Measurements from ENCODE around the gene ATRNL1. TPM values are rescaled to one million over a fixed set of nuclear protein-coding genes. Genes with fewer than 3 reads are reported as not detected.

Gene ATRNL1
- total and polyA plus RNA-seq, 4 donors = 0.40 to 26.9 (median 5.3) TPM

DNA sequence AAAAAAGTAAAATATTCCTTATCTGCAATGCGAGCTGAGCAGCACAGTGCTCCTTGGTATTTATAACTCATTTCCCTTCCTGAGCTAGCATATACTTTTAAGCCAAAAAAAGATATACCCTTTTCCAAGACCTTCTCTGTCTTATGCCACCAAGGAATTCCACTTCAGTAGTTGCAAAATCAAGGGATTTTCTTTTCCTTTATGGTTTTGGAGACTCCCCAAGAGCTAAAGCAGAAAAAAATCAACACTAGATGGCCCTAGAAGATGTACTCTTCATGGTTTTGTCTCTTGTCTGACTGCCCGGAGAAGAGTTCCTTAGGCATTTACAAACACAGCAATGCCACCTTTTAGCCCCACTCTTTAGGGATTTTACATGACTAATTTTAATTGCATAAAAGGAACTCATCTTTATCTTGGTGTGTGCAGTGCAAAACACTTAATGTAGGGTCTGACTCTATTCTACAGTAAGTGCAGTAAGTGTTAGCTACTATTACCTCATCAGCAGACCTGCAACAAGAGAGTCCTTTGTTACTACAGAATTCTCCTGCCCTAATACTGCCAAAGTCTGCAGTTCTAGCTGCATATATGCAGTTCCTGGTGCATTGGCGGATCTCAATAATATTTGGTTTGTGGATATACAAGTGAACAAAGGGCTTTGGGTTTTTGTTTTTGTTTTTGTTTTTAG is 736.5 kb downstream of the ATRNL1 start:
- Histone ChIP-seq H3K4me1 (ENCODE audit: control insufficient read depth in 4 of 4, insufficient read depth in 4 of 4, low read length in 3 of 4) (no peaks in the 10 kb centered on the region), H3K27me3 (ENCODE audit: control insufficient read depth in 4 of 4, insufficient read depth in 4 of 4, low read length in 3 of 4) (no peaks in the 10 kb centered on the region), H3K9ac (ENCODE audit: low read depth in 1 of 2, low read length in 2 of 2) (no peak overlapping the region), H3K4me3 (ENCODE audit: low read depth in 1 of 3, low read length in 3 of 3) (no peak overlapping the region), H3K27ac (ENCODE audit: low read depth in 1 of 2, low read length in 2 of 2) (no peak overlapping the region), H3K36me3 (ENCODE audit: control insufficient read depth in 4 of 4, insufficient read depth in 3 of 4, low read depth in 1 of 4, low read length in 3 of 4) (no peaks in the 10 kb centered on the region), H3K9me3 (ENCODE audit: control insufficient read depth in 4 of 4, low read length in 3 of 4) (peaks cover 0 to 2% (median 0%) of the 10 kb centered on the region in 4 donors)
- 65% methylated on average over 3 of the region's 3 CpGs for WGBS
- TF ChIP-seq RXRA (IDR thresholded peaks at IDR 0.05) (no peak), RAD21 (IDR thresholded peaks at IDR 0.05) (peak; percentile 70 to 77), NR2F2 (IDR thresholded peaks at IDR 0.05) (no peak), YY1 (IDR thresholded peaks at IDR 0.05) (no peak), TAF1 (conservative IDR thresholded peaks at IDR 0.05) (no peak), HNF4A (conservative IDR thresholded peaks at IDR 0.05) (no peak)
- TF ChIP-seq, protein P1, sequence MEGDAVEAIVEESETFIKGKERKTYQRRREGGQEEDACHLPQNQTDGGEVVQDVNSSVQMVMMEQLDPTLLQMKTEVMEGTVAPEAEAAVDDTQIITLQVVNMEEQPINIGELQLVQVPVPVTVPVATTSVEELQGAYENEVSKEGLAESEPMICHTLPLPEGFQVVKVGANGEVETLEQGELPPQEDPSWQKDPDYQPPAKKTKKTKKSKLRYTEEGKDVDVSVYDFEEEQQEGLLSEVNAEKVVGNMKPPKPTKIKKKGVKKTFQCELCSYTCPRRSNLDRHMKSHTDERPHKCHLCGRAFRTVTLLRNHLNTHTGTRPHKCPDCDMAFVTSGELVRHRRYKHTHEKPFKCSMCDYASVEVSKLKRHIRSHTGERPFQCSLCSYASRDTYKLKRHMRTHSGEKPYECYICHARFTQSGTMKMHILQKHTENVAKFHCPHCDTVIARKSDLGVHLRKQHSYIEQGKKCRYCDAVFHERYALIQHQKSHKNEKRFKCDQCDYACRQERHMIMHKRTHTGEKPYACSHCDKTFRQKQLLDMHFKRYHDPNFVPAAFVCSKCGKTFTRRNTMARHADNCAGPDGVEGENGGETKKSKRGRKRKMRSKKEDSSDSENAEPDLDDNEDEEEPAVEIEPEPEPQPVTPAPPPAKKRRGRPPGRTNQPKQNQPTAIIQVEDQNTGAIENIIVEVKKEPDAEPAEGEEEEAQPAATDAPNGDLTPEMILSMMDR (IDR thresholded peaks at IDR 0.05; ENCODE audit: low read depth, low read length, missing input control) = peak; percentile 13
- TF ChIP-seq, protein P2, sequence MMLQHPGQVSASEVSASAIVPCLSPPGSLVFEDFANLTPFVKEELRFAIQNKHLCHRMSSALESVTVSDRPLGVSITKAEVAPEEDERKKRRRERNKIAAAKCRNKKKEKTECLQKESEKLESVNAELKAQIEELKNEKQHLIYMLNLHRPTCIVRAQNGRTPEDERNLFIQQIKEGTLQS (IDR thresholded peaks at IDR 0.05) = no peak
- no peak for DNase-seq (ENCODE audit: low spot score)

DNA sequence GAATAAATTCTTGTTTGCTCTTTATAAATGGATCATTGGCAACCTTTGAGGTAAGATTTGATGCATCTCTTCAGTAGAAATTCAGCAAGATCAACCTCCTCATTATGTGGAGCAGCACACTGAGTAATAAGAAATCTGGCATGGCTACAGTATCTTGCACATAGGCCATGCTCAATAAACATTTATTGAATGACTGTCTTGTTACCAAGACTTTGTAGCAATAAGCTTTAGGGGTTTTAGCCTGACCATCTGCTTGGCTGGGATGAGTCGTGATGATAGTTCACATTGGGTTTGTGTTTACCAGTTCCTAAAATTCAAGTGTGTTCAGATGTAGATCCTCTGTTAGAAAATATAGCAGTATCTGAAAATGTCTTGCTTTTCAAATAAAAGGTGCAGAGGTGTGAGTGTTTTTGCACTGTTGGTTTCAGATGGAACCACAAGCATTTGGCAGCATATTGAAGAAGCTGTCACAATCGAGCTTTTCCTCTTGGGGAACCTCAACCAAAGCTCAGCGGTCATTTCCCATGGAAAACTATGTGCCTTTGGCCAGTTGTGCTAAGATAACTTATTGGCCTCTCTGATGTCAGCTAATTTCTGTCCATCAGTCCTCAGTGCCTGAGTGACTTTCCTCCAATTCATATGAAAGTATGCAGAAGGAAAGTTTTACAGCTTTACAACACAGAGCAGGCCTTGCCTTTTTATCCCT is 737.3 kb downstream of the ATRNL1 start:
- no peak overlapping the region for H3K9ac ChIP-seq (ENCODE audit: low read depth in 1 of 2, low read length in 2 of 2)
- H3K4me1 ChIP-seq (ENCODE audit: control insufficient read depth in 4 of 4, insufficient read depth in 4 of 4, low read length in 3 of 4) = no peaks in the 10 kb centered on the region
- peaks cover 0 to 2% (median 0%) of the 10 kb centered on the region in 4 donors for H3K9me3 ChIP-seq (ENCODE audit: control insufficient read depth in 4 of 4, low read length in 3 of 4)
- DNase-seq (ENCODE audit: low spot score) = no peak
- TF ChIP-seq FOXA2 (IDR thresholded peaks at IDR 0.05) (no peak), NR2F2 (IDR thresholded peaks at IDR 0.05) (peak; percentile 43)
- H3K36me3 ChIP-seq (ENCODE audit: control insufficient read depth in 4 of 4, insufficient read depth in 3 of 4, low read depth in 1 of 4, low read length in 3 of 4) = no peaks in the 10 kb centered on the region
- H3K27me3 ChIP-seq (ENCODE audit: control insufficient read depth in 4 of 4, insufficient read depth in 4 of 4, low read length in 3 of 4) = no peaks in the 10 kb centered on the region
- 85% methylated on average over 3 of the region's 3 CpGs for WGBS
- H3K4me3 ChIP-seq (ENCODE audit: low read depth in 1 of 3, low read length in 3 of 3) = no peak overlapping the region
- no peak overlapping the region for H3K27ac ChIP-seq (ENCODE audit: low read depth in 1 of 2, low read length in 2 of 2)

DNA sequence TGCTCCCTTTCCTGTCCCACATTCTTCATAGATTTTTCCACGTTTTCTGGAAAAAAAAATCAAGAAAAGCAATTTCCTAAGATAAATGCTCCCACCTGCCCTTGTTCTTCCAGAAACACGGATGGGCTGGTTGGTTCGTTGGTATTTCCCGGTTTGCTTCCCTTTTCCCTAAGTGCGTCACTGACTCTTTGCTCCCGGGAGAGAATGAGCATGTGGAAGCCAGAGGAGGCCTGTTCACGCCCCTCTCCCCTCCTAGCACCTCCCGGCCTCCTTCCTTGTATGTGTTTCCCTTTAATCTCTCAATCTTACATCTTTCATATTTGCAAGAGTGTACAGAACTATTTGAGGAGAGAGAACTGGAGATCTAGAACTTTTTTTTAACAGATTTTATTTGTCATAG is 737.9 kb downstream of the ATRNL1 start:
- DNase-seq (ENCODE audit: low spot score) = no peak
- no peak overlapping the region for H3K27ac ChIP-seq (ENCODE audit: low read depth in 1 of 2, low read length in 2 of 2)
- no peaks in the 10 kb centered on the region for H3K27me3 ChIP-seq (ENCODE audit: control insufficient read depth in 4 of 4, insufficient read depth in 4 of 4, low read length in 3 of 4)
- peaks cover 0 to 2% (median 0%) of the 10 kb centered on the region in 4 donors for H3K9me3 ChIP-seq (ENCODE audit: control insufficient read depth in 4 of 4, low read length in 3 of 4)
- WGBS = 84% methylated on average over 8 of the region's 8 CpGs
- H3K9ac ChIP-seq (ENCODE audit: low read depth in 1 of 2, low read length in 2 of 2) = no peak overlapping the region
- H3K36me3 ChIP-seq (ENCODE audit: control insufficient read depth in 4 of 4, insufficient read depth in 3 of 4, low read depth in 1 of 4, low read length in 3 of 4) = no peaks in the 10 kb centered on the region
- H3K4me1 ChIP-seq (ENCODE audit: control insufficient read depth in 4 of 4, insufficient read depth in 4 of 4, low read length in 3 of 4) = no peaks in the 10 kb centered on the region
- TF ChIP-seq YY1 (IDR thresholded peaks at IDR 0.05) (no peak), RXRA (IDR thresholded peaks at IDR 0.05) (no peak), HNF4A (conservative IDR thresholded peaks at IDR 0.05) (no peak), JUND (IDR thresholded peaks at IDR 0.05) (no peak), GABPA (IDR thresholded peaks at IDR 0.05 in 1 of 2, conservative IDR thresholded peaks at IDR 0.05 in 1 of 2) (no peak)
- TF ChIP-seq, protein P1 (IDR thresholded peaks at IDR 0.05; ENCODE audit: low read depth, low read length, missing input control) = no peak
- TF ChIP-seq, protein P3, sequence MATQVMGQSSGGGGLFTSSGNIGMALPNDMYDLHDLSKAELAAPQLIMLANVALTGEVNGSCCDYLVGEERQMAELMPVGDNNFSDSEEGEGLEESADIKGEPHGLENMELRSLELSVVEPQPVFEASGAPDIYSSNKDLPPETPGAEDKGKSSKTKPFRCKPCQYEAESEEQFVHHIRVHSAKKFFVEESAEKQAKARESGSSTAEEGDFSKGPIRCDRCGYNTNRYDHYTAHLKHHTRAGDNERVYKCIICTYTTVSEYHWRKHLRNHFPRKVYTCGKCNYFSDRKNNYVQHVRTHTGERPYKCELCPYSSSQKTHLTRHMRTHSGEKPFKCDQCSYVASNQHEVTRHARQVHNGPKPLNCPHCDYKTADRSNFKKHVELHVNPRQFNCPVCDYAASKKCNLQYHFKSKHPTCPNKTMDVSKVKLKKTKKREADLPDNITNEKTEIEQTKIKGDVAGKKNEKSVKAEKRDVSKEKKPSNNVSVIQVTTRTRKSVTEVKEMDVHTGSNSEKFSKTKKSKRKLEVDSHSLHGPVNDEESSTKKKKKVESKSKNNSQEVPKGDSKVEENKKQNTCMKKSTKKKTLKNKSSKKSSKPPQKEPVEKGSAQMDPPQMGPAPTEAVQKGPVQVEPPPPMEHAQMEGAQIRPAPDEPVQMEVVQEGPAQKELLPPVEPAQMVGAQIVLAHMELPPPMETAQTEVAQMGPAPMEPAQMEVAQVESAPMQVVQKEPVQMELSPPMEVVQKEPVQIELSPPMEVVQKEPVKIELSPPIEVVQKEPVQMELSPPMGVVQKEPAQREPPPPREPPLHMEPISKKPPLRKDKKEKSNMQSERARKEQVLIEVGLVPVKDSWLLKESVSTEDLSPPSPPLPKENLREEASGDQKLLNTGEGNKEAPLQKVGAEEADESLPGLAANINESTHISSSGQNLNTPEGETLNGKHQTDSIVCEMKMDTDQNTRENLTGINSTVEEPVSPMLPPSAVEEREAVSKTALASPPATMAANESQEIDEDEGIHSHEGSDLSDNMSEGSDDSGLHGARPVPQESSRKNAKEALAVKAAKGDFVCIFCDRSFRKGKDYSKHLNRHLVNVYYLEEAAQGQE (IDR thresholded peaks at IDR 0.05) = no peak
- TF ChIP-seq, protein P2 (IDR thresholded peaks at IDR 0.05) = no peak
- no peak overlapping the region for H3K4me3 ChIP-seq (ENCODE audit: low read depth in 1 of 3, low read length in 3 of 3)

All from liver (tissue), 9 donors.